ENCODE results near the gene RABL2A. TPM values are rescaled to one million over a fixed set of nuclear protein-coding genes. Genes with fewer than 3 reads are reported as not detected.
"Not testable (repeated sequence)": the region's sequence is repeated elsewhere in the genome, so short reads cannot be mapped to it uniquely, and the experiment has no call there.

RABL2A gene
- total and polyA plus RNA-seq, 9 donors = 9.5 to 32.9 (median 22.1) TPM

DNA sequence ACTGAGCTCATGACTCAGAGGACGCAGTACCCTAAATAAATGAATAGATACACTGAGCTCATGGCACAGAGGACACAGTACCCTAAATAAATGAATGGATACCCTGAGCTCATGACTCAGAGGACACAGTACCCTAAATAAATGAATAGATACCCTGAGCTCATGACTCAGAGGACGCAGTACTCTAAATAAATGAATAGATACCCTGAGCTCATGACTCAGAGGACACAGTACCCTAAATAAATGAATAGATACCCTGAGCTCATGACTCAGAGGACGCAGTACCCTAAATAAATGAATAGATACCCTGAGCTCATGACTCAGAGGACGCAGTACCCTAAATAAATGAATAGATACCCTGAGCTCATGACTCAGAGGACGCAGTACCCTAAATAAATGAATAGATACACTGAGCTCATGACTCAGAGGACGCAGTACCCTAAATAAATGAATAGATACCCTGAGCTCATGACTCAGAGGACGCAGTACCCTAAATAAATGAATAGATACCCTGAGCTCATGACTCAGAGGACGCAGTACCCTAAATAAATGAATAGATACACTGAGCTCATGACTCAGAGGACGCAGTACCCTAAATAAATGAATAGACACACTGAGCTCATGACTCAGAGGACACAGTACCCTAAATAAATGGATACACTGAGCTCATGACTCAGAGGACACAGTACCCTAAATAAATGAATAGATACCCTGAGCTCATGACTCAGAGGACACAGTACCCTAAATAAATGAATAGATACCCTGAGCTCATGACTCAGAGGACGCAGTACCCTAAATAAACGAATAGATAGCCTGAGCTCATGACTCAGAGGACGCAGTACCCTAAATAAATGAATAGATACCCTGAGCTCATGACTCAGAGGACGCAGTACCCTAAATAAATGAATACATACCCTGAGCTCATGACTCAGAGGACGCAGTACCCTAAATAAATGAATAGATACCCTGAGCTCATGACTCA is 24.1 kb downstream of the RABL2A start:
- DNase-seq; H3K27me3 ChIP-seq; H3K4me3 ChIP-seq; H3K4me1 ChIP-seq (ENCODE audit: insufficient read depth); H3K27ac ChIP-seq; H3K9me3 ChIP-seq; H3K36me3 ChIP-seq; intact Hi-C loops (cut with DNase I): not testable (repeated sequence)
- WGBS, 3 donors = 55 to 81% (median 81%) methylated on average over 2 to 8 of the region's 14 CpGs

DNA sequence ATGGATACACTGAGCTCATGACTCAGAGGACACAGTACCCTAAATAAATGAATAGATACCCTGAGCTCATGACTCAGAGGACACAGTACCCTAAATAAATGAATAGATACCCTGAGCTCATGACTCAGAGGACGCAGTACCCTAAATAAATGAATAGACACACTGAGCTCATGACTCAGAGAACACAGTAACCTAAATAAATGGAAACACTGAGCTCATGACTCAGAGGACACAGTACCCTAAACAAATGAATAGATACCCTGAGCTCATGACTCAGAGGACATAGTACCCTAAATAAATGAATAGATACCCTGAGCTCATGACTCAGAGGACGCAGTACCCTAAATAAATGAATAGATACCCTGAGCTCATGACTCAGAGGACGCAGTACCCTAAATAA is 25.5 kb downstream of the RABL2A start:
- DNase-seq; H3K36me3 ChIP-seq; H3K27me3 ChIP-seq; H3K4me1 ChIP-seq (ENCODE audit: insufficient read depth); intact Hi-C loops (cut with DNase I); H3K27ac ChIP-seq; H3K9me3 ChIP-seq; H3K4me3 ChIP-seq: not testable (repeated sequence)
- 60 to 67% methylated on average over 1 to 2 of the region's 3 CpGs; no CpG with 5 or more reads in 1 of the 3 donors for WGBS, 3 donors

DNA sequence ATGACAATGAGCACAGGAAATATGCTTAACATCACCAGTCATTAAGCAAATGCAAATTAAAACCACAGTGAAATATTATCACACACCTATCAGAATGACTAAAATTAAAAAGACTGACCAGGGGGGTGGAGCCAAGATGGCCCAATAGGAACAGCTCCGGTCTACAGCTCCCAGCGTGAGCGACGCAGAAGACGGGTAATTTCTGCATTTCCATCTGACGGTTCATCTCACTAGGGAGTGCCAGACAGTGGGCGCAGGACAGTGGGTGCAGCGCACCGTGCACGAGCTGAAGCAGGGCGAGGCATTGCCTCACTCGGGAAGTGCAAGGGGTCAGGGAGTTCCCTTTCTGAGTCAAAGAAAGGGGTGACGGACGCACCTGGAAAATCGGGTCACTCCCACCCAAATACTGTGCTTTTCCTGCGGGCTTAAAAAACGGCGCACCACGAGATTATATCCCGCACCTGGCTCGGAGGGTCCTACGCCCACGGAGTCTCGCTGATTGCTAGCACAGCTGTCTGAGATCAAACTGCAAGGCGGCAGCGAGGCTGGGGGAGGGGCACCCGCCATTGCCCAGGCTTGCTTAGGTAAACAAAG is 29.1 kb downstream of the RABL2A start:
- 78 to 82% (median 78%) methylated on average over 24 to 27 of the region's 27 CpGs for WGBS, 3 donors
- H3K27me3 ChIP-seq; H3K4me3 ChIP-seq; H3K9me3 ChIP-seq; H3K27ac ChIP-seq; H3K36me3 ChIP-seq; DNase-seq; intact Hi-C loops (cut with DNase I); H3K4me1 ChIP-seq (ENCODE audit: insufficient read depth): not testable (repeated sequence)

DNA sequence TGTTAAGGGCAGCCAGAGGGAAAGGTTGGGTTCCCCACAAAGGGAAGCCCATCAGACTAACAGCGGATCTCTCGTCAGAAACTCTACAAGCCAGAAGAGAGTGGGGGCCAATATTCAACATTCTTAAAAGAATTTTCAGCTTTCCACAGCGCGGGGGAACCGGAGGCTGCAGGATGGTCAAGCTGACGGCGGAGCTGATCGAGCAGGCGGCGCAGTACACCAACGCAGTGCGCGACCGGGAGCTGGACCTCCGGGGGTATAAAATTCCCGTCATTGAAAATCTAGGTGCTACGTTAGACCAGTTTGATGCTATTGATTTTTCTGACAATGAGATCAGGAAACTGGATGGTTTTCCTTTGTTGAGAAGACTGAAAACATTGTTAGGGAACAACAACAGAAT is 30.7 kb downstream of the RABL2A start:
- H3K4me1 ChIP-seq (ENCODE audit: insufficient read depth); H3K36me3 ChIP-seq; DNase-seq; H3K4me3 ChIP-seq; H3K27ac ChIP-seq; intact Hi-C loops (cut with DNase I); H3K27me3 ChIP-seq; H3K9me3 ChIP-seq: not testable (repeated sequence)
- 91 to 95% (median 94%) methylated on average over 17 of the region's 17 CpGs for WGBS, 3 donors

DNA sequence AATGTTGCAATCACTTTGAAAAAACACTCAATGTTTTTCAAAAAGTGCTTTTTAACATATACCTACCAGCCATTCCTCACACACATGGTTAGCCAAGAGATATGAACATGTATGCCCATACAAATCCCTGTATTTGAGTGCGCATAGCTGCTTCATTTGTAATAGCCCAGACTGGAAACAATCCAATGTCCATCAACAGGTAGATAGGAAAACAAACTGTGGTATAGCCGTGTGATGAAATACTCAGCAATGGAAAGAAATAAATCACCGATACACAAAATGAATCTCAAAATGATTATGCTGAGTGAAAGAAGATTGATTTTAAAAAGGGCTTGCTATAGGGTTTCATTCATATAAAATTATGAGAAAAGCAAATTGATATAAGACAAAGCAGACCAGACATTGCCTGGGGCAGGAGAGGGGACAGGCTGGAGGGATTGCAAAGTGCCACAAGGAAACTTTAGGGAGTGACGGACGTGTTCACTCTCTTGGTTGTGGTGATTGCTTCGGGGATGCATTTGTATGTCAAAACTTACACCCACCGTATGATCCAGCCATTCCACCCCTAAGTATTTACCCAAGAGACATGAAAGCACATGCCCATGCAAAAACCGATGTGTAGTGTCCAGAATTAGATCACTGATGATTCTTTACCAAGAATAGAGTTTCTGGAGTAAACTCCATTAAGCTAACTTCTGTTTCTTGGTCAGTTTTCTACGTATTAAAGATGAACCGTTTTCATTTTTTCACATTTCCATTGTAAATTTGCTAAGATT is 36.4 kb downstream of the RABL2A start:
- H3K4me1 ChIP-seq (ENCODE audit: insufficient read depth); H3K27me3 ChIP-seq; H3K36me3 ChIP-seq; intact Hi-C loops (cut with DNase I); DNase-seq; H3K4me3 ChIP-seq; H3K27ac ChIP-seq; H3K9me3 ChIP-seq: not testable (repeated sequence)
- 79 to 85% (median 84%) methylated on average over 10 of the region's 10 CpGs for WGBS, 3 donors

DNA sequence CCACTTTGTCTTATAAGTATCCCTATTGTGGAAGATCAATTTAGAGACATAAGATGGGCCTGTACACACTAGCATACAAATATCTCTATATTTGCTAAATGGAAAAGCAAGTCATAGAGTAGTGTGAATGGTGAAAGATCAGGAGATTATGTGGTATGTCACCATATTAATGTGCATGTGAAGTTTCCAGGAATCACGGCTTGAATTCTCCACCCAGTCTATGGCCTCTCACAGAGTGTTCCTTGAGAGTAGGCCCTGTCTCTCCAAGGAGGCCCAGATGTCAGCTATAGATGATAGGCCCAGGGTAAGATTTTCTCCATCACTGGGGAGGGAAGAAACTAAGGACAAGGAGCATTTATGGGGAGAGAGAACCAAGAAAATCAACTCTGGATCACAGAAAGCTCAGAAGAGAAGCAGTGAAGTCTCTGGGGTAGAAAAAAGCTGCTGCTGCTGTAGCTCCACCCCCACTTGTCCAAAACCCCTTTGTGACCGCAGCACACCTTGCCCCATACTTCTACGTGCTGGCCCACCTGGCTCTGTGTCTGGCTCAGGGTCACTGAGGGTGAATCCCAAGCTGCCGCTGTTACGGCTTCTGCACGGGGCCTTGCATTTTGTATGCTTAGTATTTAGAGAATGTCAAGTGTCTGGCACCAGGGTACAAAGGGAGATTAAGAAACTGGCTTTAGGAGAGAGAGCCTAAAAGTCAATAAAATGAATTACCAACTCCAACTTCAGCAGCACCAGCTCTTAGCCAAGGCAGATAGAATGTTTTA is 37.9 kb downstream of the RABL2A start:
- intact Hi-C loops (cut with DNase I); DNase-seq: not testable (repeated sequence)

DNA sequence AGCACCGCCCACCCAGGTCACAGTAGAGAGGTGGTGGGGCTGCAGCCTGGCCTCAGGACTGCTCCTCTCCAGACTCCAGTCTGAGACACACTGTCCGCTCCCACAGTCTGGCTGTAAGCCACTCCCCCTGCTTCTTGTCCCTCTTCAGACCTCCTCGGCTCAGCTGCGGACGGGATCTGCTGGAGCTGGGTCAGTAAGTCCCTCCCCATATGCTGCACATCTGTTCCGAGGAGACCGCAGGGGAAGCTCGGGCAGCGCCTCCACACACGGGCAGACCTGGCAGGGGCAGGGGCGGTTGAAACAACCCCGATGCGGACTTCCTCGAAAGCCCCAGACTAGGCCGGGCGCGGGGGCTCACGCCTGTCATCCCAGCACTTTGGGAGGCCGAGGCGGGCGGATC is 41.9 kb downstream of the RABL2A start:
- H3K4me3 ChIP-seq; DNase-seq; H3K9me3 ChIP-seq; H3K27ac ChIP-seq; H3K27me3 ChIP-seq; intact Hi-C loops (cut with DNase I); H3K36me3 ChIP-seq; H3K4me1 ChIP-seq (ENCODE audit: insufficient read depth): not testable (repeated sequence)
- 92 to 94% (median 93%) methylated on average over 21 of the region's 21 CpGs for WGBS, 3 donors

More for the DNA sequence above, 37.9 kb downstream of the RABL2A start:
- H3K4me3 ChIP-seq; H3K9me3 ChIP-seq; H3K36me3 ChIP-seq; H3K4me1 ChIP-seq (ENCODE audit: insufficient read depth); H3K27me3 ChIP-seq; H3K27ac ChIP-seq: not testable (repeated sequence)
- WGBS, 3 donors = 76 to 87% (median 79%) methylated on average over 6 of the region's 6 CpGs

All from ovary (tissue), 9 donors.